Progenitor cell of endocrine pancreas (in vitro differentiated cells): ENCODE data around the gene PLA2G4E. TPM values are rescaled to one million over a fixed set of nuclear protein-coding genes. Genes with fewer than 3 reads are reported as not detected.

Experiments used
- DNase-seq: peaks from one replicate; pipeline ENCODE4 v3.0.0; 2021; ENCODE audit warnings: low spot score; ENCODE audit not compliant: unreplicated experiment
- H3K27ac Mint-ChIP-seq: 2 replicates; pipeline ENCODE4 v1.8.0; 2021; ENCODE audit warnings: mild to moderate bottlenecking, moderate library complexity, mixed read lengths
- H3K27me3 Mint-ChIP-seq: 2 replicates; pipeline ENCODE4 v1.8.0; 2021; ENCODE audit warnings: mixed read lengths
- H3K36me3 Mint-ChIP-seq: 2 replicates; pipeline ENCODE4 v1.8.0; 2022; ENCODE audit warnings: mixed read lengths; ENCODE audit not compliant: insufficient read depth
- H3K4me1 Mint-ChIP-seq: 2 replicates; pipeline ENCODE4 v1.8.0; 2021; ENCODE audit warnings: low read depth, mixed read lengths
- H3K4me3 Mint-ChIP-seq: 2 replicates; pipeline ENCODE4 v1.8.0; 2021; ENCODE audit warnings: low read depth, mild to moderate bottlenecking, moderate library complexity, mixed read lengths
- H3K9me3 Mint-ChIP-seq: 2 replicates; pipeline ENCODE4 v1.8.0; 2021; ENCODE audit warnings: low read depth, mixed read lengths
- CTCF ChIP-seq: fragments of 200-600 bp; sonication (generic); IDR thresholded peaks from one replicate; pipeline ENCODE4 v1.5.0; 2021; ENCODE audit warnings: antibody characterized with exemption, mild to moderate bottlenecking; ENCODE audit not compliant: unreplicated experiment
- long read RNA-seq: library from polyadenylated mRNA; unstranded; transcript quantifications from one replicate; pipeline ENCODE4 v2.0.0, GENCODE V29; 2020
- total RNA-seq: library from RNA; stranded (reverse); gene quantifications from 2 replicates; pipeline ENCODE4 v1.2.1, GENCODE V29; 2021

Gene PLA2G4E
- 0.09 TPM in 1 of 2 replicates, not detected in the other for total RNA-seq
- long read RNA-seq: 0 reads

- H3K9me3 Mint-ChIP-seq: peaks cover 22% of the 10 kb centered on the region
- no peak for DNase-seq
- peak within 1 kb of the TSS; percentile 78 for H3K27ac Mint-ChIP-seq
- TF ChIP-seq CTCF: no peak
- no peak within 1 kb of the TSS for H3K4me3 Mint-ChIP-seq
- H3K36me3 Mint-ChIP-seq: peaks cover 6% of the 10 kb centered on the region
- no peaks in the 10 kb centered on the region for H3K27me3 Mint-ChIP-seq
- H3K4me1 Mint-ChIP-seq: no peaks in the 10 kb centered on the region
Measured at GRCh38 chr15:42020713-42021273, at the start of gene PLA2G4E. Gene PLA2G4E, minus strand, starts transcription at chr15:42021042. Its CDS starts 12 bp downstream, at chr15:42021030.

GRCh38 chr15:42070279-42070975 lies 49.6 kb upstream of the PLA2G4E start:
- Mint-ChIP-seq H3K9me3 (peaks cover 4% of the 10 kb centered on the region), H3K36me3 (no peaks in the 10 kb centered on the region), H3K4me3 (no peak overlapping the region), H3K27me3 (peaks cover 17% of the 10 kb centered on the region), H3K27ac (no peak overlapping the region), H3K4me1 (peaks cover 11% of the 10 kb centered on the region)
- no peak for DNase-seq
- no peak for TF ChIP-seq CTCF

- Mint-ChIP-seq H3K9me3 (peaks cover 4% of the 10 kb centered on the region), H3K36me3 (no peaks in the 10 kb centered on the region), H3K4me1 (peaks cover 11% of the 10 kb centered on the region), H3K4me3 (no peak overlapping the region), H3K27ac (no peak overlapping the region), H3K27me3 (peaks cover 17% of the 10 kb centered on the region)
- no peak for DNase-seq
- no peak for TF ChIP-seq CTCF
Measured at GRCh38 chr15:42069496-42070278, 48.8 kb upstream of the PLA2G4E start.

GRCh38 chr15:42069025-42069424 lies 48.2 kb upstream of the PLA2G4E start:
- H3K27ac Mint-ChIP-seq: no peak overlapping the region
- peaks cover 11% of the 10 kb centered on the region for H3K4me1 Mint-ChIP-seq
- H3K36me3 Mint-ChIP-seq: no peaks in the 10 kb centered on the region
- no peak for TF ChIP-seq CTCF
- H3K27me3 Mint-ChIP-seq: peaks cover 15% of the 10 kb centered on the region
- H3K9me3 Mint-ChIP-seq: peaks cover 4% of the 10 kb centered on the region
- DNase-seq: no peak
- H3K4me3 Mint-ChIP-seq: no peak overlapping the region

GRCh38 chr15:42068601-42069000 lies 47.8 kb upstream of the PLA2G4E start:
- Mint-ChIP-seq H3K27ac (no peak overlapping the region), H3K9me3 (peaks cover 4% of the 10 kb centered on the region), H3K36me3 (no peaks in the 10 kb centered on the region), H3K27me3 (peaks cover 11% of the 10 kb centered on the region), H3K4me1 (peaks cover 11% of the 10 kb centered on the region), H3K4me3 (no peak overlapping the region)
- TF ChIP-seq CTCF: no peak
- no peak for DNase-seq
